CD4-positive, alpha-beta T cell treated with Interleukin-15 for 4 hours (primary cell): ENCODE results near the gene YAP1.

Experiments used
- DNase-seq: peaks from one replicate; pipeline ENCODE4 v3.0.0-alpha.2; 2020; ENCODE audit warnings: low spot score

Gene YAP1

GRCh38 chr11:102117472-102118113 lies 7.3 kb downstream of the YAP1 start:
- DNase-seq = no peak

GRCh38 chr11:102118937-102119336 lies 8.7 kb downstream of the YAP1 start:
- no peak for DNase-seq

- no peak for DNase-seq
Observed at GRCh38 chr11:102119997-102120396, 9.8 kb downstream of the YAP1 start.

- no peak for DNase-seq
Observed at GRCh38 chr11:102120437-102120973, 10.3 kb downstream of the YAP1 start.

GRCh38 chr11:102121329-102121728 lies 11.1 kb downstream of the YAP1 start:
- DNase-seq = no peak

- no peak for DNase-seq
Observed at GRCh38 chr11:102134597-102134996, 24.4 kb downstream of the YAP1 start.

- no peak for DNase-seq
Observed at GRCh38 chr11:102135256-102135655, 25.0 kb downstream of the YAP1 start.

GRCh38 chr11:102138223-102138622 lies 28.0 kb downstream of the YAP1 start:
- no peak for DNase-seq

GRCh38 chr11:102138670-102139069 lies 28.4 kb downstream of the YAP1 start:
- DNase-seq = no peak

GRCh38 chr11:102139081-102139498 lies 28.8 kb downstream of the YAP1 start:
- DNase-seq = no peak

- no peak for DNase-seq
Observed at GRCh38 chr11:102142333-102142732, 32.1 kb downstream of the YAP1 start.

- DNase-seq = no peak
Observed at GRCh38 chr11:102143867-102144266, 33.6 kb downstream of the YAP1 start.

GRCh38 chr11:102144357-102145355 lies 34.4 kb downstream of the YAP1 start:
- no peak for DNase-seq

- DNase-seq = no peak
Observed at GRCh38 chr11:102147015-102147414, 36.8 kb downstream of the YAP1 start.

GRCh38 chr11:102147632-102148031 lies 37.4 kb downstream of the YAP1 start:
- DNase-seq = no peak

GRCh38 chr11:102148059-102148458 lies 37.8 kb downstream of the YAP1 start:
- no peak for DNase-seq

GRCh38 chr11:102151784-102152525 lies 41.7 kb downstream of the YAP1 start:
- no peak for DNase-seq

- no peak for DNase-seq
Observed at GRCh38 chr11:102153082-102153481, 42.8 kb downstream of the YAP1 start.

GRCh38 chr11:102154806-102155205 lies 44.6 kb downstream of the YAP1 start:
- no peak for DNase-seq

GRCh38 chr11:102155676-102156075 lies 45.4 kb downstream of the YAP1 start:
- DNase-seq = no peak

- no peak for DNase-seq
Observed at GRCh38 chr11:102157219-102157618, 47.0 kb downstream of the YAP1 start.

- DNase-seq = no peak
Observed at GRCh38 chr11:102158164-102158735, 48.0 kb downstream of the YAP1 start.
